ENCODE results near the gene DGCR2.
"Not testable (repeated sequence)": the region's sequence is repeated elsewhere in the genome, so short reads cannot be mapped to it uniquely, and the experiment has no call there.

- TF ChIP-seq POLR2A (IDR thresholded peaks at IDR 0.05) = not testable (repeated sequence)
- TF ChIP-seq, protein P1, sequence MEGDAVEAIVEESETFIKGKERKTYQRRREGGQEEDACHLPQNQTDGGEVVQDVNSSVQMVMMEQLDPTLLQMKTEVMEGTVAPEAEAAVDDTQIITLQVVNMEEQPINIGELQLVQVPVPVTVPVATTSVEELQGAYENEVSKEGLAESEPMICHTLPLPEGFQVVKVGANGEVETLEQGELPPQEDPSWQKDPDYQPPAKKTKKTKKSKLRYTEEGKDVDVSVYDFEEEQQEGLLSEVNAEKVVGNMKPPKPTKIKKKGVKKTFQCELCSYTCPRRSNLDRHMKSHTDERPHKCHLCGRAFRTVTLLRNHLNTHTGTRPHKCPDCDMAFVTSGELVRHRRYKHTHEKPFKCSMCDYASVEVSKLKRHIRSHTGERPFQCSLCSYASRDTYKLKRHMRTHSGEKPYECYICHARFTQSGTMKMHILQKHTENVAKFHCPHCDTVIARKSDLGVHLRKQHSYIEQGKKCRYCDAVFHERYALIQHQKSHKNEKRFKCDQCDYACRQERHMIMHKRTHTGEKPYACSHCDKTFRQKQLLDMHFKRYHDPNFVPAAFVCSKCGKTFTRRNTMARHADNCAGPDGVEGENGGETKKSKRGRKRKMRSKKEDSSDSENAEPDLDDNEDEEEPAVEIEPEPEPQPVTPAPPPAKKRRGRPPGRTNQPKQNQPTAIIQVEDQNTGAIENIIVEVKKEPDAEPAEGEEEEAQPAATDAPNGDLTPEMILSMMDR (IDR thresholded peaks at IDR 0.05) = not testable (repeated sequence)
Measured at GRCh38 chr22:19032898-19033567, 89.2 kb downstream of the DGCR2 start.

Measured in esophagus squamous epithelium (tissue), 4 donors.